ENCODE measurements around the gene BANF1.

Gene BANF1

GRCh38 chr11:66042227-66042995, 40.1 kb downstream of the BANF1 start:
- DNase-seq, result no peak

- DNase-seq, result no peak
These were observed 40.9 kb downstream of the BANF1 start for GRCh38 chr11:66042996-66043906.

GRCh38 chr11:66044757-66045156, 42.5 kb downstream of the BANF1 start:
- no peak for DNase-seq

GRCh38 chr11:66045177-66045639, 42.9 kb downstream of the BANF1 start:
- peak; percentile 13 to 53 for DNase-seq

- no peak for DNase-seq
These were observed 44.6 kb downstream of the BANF1 start for GRCh38 chr11:66046901-66047300.

GRCh38 chr11:66047541-66048365, 45.5 kb downstream of the BANF1 start:
- no peak for DNase-seq

GRCh38 chr11:66048547-66049323, 46.4 kb downstream of the BANF1 start, which contains the start of gene GAL3ST3:
Gene GAL3ST3, minus strand, starts transcription at chr11:66049161. Its CDS starts 3,746 bp downstream, at chr11:66045415.
- no peak for DNase-seq

- no peak for DNase-seq
These were observed 48.4 kb downstream of the BANF1 start for GRCh38 chr11:66050581-66051231.

- no peak for DNase-seq
These were observed 49.1 kb downstream of the BANF1 start for GRCh38 chr11:66051371-66051765.

GRCh38 chr11:66051766-66052663, 49.7 kb downstream of the BANF1 start, which contains the start of gene SF3B2:
Gene SF3B2, plus strand, starts transcription at chr11:66052364. Its CDS starts 21 bp downstream, at chr11:66052385.
- peak; percentile 86 to 97 for DNase-seq

- no peak for DNase-seq
These were observed 50.3 kb downstream of the BANF1 start for GRCh38 chr11:66052664-66052982.
